ENCODE results near the gene KIAA0753. TPM values are rescaled to one million over a fixed set of nuclear protein-coding genes. Genes with fewer than 3 reads are reported as not detected.
A peak's percentile ranks its signal among the peaks of the same experiment; 100 is the strongest.
"Not testable (repeated sequence)": the region's sequence is repeated elsewhere in the genome, so short reads cannot be mapped to it uniquely, and the experiment has no call there.

Gene KIAA0753
- total RNA-seq, 1 donor from 2014 or later: 9.7 TPM

DNA sequence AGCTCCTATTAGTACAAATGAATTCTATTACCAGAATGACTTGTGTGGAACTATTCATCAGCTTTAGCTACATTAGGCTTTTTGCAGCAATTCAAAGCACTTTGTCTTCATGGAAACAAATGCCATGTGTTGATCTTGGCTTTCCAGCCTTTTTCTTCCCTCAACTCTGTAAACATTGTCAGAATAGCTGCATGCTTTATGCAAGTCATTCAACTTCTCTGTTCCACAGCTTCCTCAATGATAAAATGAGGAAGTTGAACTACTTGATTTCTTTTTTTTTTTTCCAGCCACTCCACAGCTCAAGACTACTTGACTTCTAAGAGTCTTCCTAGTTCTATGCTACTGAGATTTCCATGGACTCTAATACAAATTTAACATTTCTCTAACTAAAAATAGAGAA, 41.1 kb downstream of the KIAA0753 start:
- DNase-seq (ENCODE audit: low spot score): no peak

DNA sequence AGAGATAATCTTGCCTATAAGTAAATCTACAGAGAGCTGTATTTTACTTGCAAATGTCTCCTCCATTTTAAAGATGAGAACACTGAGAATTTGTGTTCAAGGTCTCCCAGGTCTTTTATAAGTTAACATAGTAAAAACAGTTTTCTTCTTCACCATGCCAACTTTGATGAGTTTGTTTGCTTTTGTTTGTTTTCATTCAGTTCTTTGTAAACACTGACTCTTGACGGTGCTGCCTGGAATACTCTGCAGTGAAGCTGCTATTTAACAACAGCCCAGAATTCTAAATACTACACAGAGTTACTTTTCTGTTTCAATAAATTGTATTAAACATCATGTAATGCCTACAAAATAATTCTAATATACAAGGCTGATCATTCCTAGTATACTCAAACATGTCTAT, 42.8 kb downstream of the KIAA0753 start:
- no peak for DNase-seq (ENCODE audit: low spot score)

DNA sequence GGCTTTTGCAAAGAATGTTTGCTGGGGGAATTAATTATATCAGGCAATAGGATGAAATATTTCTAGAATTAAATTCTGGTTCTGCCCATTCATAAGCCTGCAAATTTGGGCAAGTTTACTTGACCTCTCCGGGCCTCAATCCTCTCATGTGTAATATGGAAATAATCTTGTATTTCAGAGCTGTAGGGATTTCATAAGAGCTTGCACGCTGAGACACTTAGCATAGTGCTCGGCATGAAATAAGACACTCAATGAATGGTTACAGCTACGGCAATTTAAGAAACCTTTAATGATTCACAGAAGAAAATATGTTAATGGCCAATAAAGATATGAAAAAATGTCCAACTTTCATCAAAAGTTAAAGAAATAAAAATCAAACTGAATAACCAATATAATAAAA, 43.6 kb downstream of the KIAA0753 start:
- no peak for DNase-seq (ENCODE audit: low spot score)

GRCh38 chr17:6596511-6596910, 44.0 kb downstream of the KIAA0753 start:
- no peak for DNase-seq (ENCODE audit: low spot score)

GRCh38 chr17:6596081-6596480, 44.4 kb downstream of the KIAA0753 start:
- no peak for DNase-seq (ENCODE audit: low spot score)

DNA sequence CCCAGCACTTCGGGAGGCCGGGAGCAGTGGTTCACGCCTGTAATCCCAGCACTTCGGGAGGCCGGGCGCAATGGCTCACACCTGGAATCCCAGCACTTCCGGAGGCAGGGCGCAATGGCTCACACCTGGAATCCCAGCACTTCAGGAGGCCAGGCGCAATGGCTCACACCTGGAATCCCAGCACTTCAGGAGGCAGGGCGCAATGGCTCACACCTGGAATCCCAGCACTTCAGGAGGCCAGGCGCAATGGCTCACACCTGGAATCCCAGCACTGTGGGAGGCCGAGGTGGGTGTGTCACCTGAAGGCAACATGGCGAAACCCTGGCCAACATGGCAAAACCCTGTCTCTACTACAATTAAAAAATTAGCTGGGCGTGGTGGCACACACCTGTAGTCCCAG, 47.1 kb downstream of the KIAA0753 start:
- DNase-seq (ENCODE audit: low spot score): not testable (repeated sequence)

- no peak for DNase-seq (ENCODE audit: low spot score)
Observed at GRCh38 chr17:6592173-6592572, 48.3 kb downstream of the KIAA0753 start.

- DNase-seq (ENCODE audit: low spot score): no peak
Observed at GRCh38 chr17:6591599-6592158, 48.8 kb downstream of the KIAA0753 start.

- DNase-seq (ENCODE audit: low spot score): no peak
Observed at GRCh38 chr17:6589266-6589946, 51.1 kb downstream of the KIAA0753 start.

GRCh38 chr17:6588165-6588564, 52.3 kb downstream of the KIAA0753 start:
- DNase-seq (ENCODE audit: low spot score): no peak

GRCh38 chr17:6587310-6587709, 53.2 kb downstream of the KIAA0753 start:
- DNase-seq (ENCODE audit: low spot score): no peak

GRCh38 chr17:6583411-6583810, 57.1 kb downstream of the KIAA0753 start:
- no peak for DNase-seq (ENCODE audit: low spot score)

- DNase-seq (ENCODE audit: low spot score): no peak
Observed at GRCh38 chr17:6580625-6581024, 59.9 kb downstream of the KIAA0753 start.

GRCh38 chr17:6578491-6578890, 62.0 kb downstream of the KIAA0753 start:
- DNase-seq (ENCODE audit: low spot score): no peak

DNA sequence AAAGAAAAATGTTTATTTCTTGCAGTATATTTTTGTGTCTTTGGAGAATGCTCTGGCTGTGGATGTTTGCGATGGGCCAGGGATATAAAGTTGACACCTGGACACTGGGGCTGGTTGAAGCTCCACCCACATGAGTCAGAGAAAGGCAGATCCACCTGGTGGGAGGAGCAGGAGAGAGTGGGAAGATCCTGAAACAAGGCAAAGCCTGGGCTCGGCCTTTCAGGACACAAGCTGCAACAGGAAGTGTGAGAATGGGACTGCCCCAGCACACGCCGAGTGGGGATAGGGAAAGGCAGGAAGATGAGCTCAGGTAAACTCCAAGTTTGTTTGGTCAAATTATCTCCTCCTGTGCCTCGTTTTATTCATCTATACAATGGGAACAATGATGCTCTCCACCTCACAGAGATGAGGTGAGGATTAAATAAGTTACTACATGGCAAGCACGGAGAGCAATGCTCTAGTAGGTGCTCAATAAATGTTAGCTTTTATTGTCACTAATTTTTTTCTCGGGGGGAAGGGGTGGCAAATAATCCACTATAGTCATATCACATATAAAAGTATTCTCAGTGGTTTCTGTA, 62.7 kb downstream of the KIAA0753 start:
- no peak for DNase-seq (ENCODE audit: low spot score)

- DNase-seq (ENCODE audit: low spot score): no peak
Observed at GRCh38 chr17:6576038-6576785, 64.3 kb downstream of the KIAA0753 start.

DNA sequence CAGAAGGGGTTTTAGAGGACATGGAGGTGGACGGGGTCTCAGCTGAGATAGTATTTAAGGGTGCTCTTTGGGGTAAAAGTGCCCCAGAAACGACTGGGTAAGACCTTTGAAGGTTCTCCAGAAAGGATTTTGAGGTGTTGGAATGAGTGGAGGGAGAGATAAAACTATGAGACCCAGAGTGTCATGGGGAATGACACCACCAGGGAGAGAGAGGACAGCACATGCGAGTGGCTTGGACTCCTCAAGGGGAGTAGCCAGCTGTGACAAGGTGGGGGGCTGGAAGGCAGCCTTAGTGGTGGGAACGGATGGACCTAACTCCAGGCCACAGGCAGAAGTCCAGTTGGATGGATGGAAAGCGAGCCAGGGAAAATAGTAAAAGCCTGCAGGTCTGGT, 64.9 kb downstream of the KIAA0753 start:
- DNase-seq (ENCODE audit: low spot score): no peak

DNA sequence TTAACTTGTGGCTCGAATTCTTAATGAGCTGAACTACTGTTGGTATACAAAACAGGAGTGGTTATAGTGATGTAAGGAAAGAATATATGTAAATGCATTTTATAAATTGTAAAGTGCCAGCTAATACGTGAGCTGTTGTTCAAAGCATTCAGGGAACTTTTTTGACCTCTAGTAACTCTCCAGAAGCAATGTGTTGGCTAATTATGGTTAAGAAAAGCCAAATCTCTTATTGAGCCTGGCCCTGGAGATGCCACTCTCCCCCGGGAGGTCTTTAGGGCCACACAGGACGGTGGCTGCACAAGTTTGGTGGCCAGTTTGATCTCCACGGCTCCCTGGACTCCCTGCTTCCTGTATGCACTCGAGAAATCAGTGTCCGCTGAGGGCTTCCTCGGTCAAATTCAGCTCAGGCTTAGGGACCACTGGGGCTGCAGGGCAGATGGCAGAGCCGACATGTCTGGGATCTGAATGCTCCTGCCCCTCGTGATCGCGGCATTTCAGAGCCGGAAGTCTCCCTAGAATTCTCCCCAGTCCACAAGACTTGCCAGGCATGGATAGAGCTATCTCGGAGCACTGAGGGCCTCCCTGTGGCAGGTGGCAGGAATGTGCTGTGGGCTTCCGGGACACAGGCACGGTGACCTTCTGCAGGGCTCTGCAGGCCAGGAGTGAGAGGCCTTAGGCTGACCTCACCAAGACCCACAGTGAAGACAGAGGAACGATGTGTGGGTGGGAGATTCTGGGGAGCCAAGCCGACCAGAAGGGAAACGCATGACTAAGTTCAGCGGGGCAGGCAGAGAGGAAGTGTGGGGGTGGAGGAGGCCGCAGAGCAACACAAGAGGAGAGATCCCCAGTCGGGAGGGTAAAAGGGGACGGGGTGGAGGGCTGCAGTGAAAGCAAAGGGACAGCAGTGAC, 65.6 kb downstream of the KIAA0753 start:
- peak; percentile 73 for DNase-seq (ENCODE audit: low spot score)

DNA sequence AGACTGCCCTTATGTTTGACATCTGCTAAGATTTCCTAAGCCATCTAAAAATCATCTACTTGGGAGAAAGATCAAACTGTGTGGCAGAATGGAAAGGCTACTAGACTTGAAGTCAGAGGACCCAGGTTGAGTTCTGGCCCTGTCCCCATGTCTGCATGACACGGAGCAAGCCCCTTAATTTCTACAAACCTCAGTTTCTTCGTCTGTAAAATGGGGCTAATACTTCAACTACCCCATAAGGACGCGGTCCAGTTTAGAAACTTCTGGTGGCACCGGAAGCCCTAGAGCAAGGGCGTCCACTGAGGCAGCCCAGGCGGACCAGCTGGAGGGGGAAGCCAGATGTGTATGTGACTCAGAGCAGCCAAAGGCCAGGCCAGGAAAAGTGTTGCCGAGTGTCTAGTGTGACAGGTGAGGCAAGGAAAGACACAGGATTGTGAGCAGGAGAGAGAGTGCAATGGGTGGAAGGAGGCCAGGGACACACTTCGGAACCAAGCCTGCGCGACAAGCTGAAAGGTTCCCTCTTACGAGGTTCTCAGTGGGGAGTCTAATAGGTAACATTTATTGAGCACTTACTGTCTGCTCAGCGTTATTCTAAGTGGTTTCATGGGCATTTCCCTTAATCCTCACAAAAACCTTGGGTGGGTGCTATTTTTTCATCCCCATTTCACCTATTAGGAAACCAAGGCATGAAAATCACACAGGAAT, 66.4 kb downstream of the KIAA0753 start:
- peak; percentile 71 for DNase-seq (ENCODE audit: low spot score)

DNA sequence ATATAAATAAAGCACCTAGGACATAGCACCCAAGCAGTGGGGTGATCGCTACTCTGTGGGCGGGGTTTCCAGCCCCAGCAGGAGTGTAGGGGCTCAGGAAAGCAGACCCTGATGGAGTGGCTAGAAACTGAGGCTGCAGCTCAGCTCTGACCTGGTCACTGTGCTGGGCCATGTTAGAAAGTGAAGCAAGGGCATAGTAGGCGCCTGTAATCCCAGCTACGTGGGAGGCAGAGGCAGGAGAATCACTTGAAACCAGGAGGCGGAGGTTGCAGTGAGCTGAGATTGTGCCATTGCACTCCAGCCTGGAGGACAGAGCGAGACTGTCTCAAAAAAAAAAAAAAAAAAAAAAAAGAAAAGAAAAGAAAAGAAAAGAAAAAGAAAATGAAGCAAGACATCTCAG, 67.0 kb downstream of the KIAA0753 start:
- DNase-seq (ENCODE audit: low spot score): not testable (repeated sequence)

GRCh38 chr17:6572972-6573370, 67.5 kb downstream of the KIAA0753 start:
- peak; percentile 59 for DNase-seq (ENCODE audit: low spot score)
